HG03354 (cell line): ENCODE measurements around the gene MKX.

Experiments used
- ATAC-seq: cut with Tn5 transposase; IDR thresholded peaks from one replicate; pipeline ENCODE4 v1.9.1; 2021; ENCODE audit warnings: mild to moderate bottlenecking; ENCODE audit not compliant: unreplicated experiment, poor library complexity, severe bottlenecking

The MKX gene

GRCh38 chr10:27625452-27626211 lies 120.0 kb downstream of the MKX start:
- ATAC-seq: no peak

GRCh38 chr10:27624941-27625340 lies 120.7 kb downstream of the MKX start:
- no peak for ATAC-seq
